Panc1 (cell line): ENCODE data around the gene PNMA5.

Source experiments
- POLR2AphosphoS5 ChIP-seq: IDR thresholded peaks from 2 replicates; pipeline ENCODE4 v1.6.1; 2012; ENCODE audit warnings: mild to moderate bottlenecking, low read depth, low read length, moderate library complexity
- REST ChIP-seq, 2 experiments: IDR thresholded peaks; 2 replicates each; pipeline ENCODE4 v1.6.1; 2011 to 2012; ENCODE audit warnings: low read depth in 2 of 2, control low read depth in 1 of 2, low read length in 1 of 2, mild to moderate bottlenecking in 1 of 2, moderate library complexity in 1 of 2; ENCODE audit not compliant: insufficient read depth in 1 of 2
- SIN3A ChIP-seq: IDR thresholded peaks from 2 replicates; pipeline ENCODE4 v1.6.1; 2012; ENCODE audit warnings: low read depth, mild to moderate bottlenecking, low read length, moderate library complexity, borderline replicate concordance; ENCODE audit not compliant: insufficient read depth
- TCF7L2 ChIP-seq: IDR thresholded peaks from 2 replicates; pipeline ENCODE4 v1.6.1; 2011; ENCODE audit warnings: mild to moderate bottlenecking, low read depth, low read length, inconsistent platforms
- TF ChIP-seq, protein P1 (sequence below): fragments of 450-650 bp; IDR thresholded peaks from 2 replicates; pipeline ENCODE4 v1.5.1; 2017; ENCODE audit warnings: mild to moderate bottlenecking

- TF ChIP-seq, protein P1, sequence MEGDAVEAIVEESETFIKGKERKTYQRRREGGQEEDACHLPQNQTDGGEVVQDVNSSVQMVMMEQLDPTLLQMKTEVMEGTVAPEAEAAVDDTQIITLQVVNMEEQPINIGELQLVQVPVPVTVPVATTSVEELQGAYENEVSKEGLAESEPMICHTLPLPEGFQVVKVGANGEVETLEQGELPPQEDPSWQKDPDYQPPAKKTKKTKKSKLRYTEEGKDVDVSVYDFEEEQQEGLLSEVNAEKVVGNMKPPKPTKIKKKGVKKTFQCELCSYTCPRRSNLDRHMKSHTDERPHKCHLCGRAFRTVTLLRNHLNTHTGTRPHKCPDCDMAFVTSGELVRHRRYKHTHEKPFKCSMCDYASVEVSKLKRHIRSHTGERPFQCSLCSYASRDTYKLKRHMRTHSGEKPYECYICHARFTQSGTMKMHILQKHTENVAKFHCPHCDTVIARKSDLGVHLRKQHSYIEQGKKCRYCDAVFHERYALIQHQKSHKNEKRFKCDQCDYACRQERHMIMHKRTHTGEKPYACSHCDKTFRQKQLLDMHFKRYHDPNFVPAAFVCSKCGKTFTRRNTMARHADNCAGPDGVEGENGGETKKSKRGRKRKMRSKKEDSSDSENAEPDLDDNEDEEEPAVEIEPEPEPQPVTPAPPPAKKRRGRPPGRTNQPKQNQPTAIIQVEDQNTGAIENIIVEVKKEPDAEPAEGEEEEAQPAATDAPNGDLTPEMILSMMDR = no peak
- TF ChIP-seq POLR2AphosphoS5 (no peak), REST (IDR thresholded peaks at IDR 0.05; ENCODE audit: insufficient read depth in 1 of 2, low read depth in 2 of 2, low read length in 1 of 2) (no peak), TCF7L2 (no peak), SIN3A (no peak)
These were observed 36.9 kb upstream of the PNMA5 start for GRCh38 chrX:153030801-153031200.
